Testis (tissue), 5 donors: ENCODE results near the gene PLXND1. TPM values are rescaled to one million over a fixed set of nuclear protein-coding genes. Genes with fewer than 3 reads are reported as not detected.

ENCODE experiments used
- DNase-seq: peaks from one replicate; pipeline ENCODE4 v3.0.0-alpha.2; 2019
- H3K27ac ChIP-seq, 2 donors: fragments of 200-600 bp; sonication (generic); one replicate each; pipeline ENCODE4 v1.5.1; 2019
- H3K27me3 ChIP-seq: fragments of 200-600 bp; sonication (generic); one replicate; pipeline ENCODE4 v1.5.1; 2019
- H3K36me3 ChIP-seq: fragments of 200-600 bp; sonication (generic); one replicate; pipeline ENCODE4 v1.5.1; 2017; ENCODE audit warnings: low read depth; ENCODE audit errors: missing control alignments
- H3K4me1 ChIP-seq: fragments of 200-600 bp; sonication (generic); one replicate; pipeline ENCODE4 v1.5.1; 2019
- H3K4me3 ChIP-seq, 2 donors: fragments of 200-600 bp; sonication (generic); one replicate each; pipeline ENCODE4 v1.5.1; 2017 to 2019
- H3K9me3 ChIP-seq: fragments of 200-600 bp; sonication (generic); one replicate; pipeline ENCODE4 v1.5.1; 2017
- POLR2A ChIP-seq: fragments of 450-650 bp; IDR thresholded peaks from one replicate; pipeline ENCODE4 v1.6.1; 2017; ENCODE audit warnings: antibody characterized with exemption, mild to moderate bottlenecking, moderate library complexity
- WGBS, 2 donors: methylation state at CpG; one replicate each; pipeline ENCODE4 v1.1.5; 2018; 5-methylcytosine and 5-hydroxymethylcytosine counted together
- intact Hi-C: fragments of 100-400 bp; cut with DNase I; formaldehyde crosslinking; loops from one replicate; pipeline ENCODE4 v1.15.1; 2023; ENCODE audit warnings: low total_unique reads
- long read RNA-seq, 2 donors: transcript quantifications; one replicate each; lab custom pipeline, GENCODE V29; 2026
- polyA plus RNA-seq: library from polyadenylated mRNA; stranded (reverse); fragments of 350-450 nt; fragmentation: Illumina TruSeq; extraction: RNeasy Lipid Tissue Mini Kit (QIAGEN cat#74804); gene quantifications from one replicate; pipeline ENCODE4 v1.2.3, GENCODE V29; 2014; ENCODE audit warnings: low read depth, low replicate concordance; ENCODE audit not compliant: insufficient read depth
- total RNA-seq, 2 donors: library from RNA; depleted of rRNA; stranded (reverse); fragments of >200 nt; gene quantifications; one replicate each; pipeline ENCODE4 v1.2.3, GENCODE V29; 2016
- TF ChIP-seq, protein P1 (sequence below), 3 experiments: fragments of 450-650 bp in 2 of 3; fragments of 200-600 bp in 1 of 3; sonication (generic) in 1 of 3; IDR thresholded peaks; one replicate each; pipeline ENCODE4 v1.5.1; 2016 to 2019; ENCODE audit warnings: antibody characterized with exemption in 3 of 3, mild to moderate bottlenecking in 2 of 3, moderate library complexity in 1 of 3

The PLXND1 gene, protein sequence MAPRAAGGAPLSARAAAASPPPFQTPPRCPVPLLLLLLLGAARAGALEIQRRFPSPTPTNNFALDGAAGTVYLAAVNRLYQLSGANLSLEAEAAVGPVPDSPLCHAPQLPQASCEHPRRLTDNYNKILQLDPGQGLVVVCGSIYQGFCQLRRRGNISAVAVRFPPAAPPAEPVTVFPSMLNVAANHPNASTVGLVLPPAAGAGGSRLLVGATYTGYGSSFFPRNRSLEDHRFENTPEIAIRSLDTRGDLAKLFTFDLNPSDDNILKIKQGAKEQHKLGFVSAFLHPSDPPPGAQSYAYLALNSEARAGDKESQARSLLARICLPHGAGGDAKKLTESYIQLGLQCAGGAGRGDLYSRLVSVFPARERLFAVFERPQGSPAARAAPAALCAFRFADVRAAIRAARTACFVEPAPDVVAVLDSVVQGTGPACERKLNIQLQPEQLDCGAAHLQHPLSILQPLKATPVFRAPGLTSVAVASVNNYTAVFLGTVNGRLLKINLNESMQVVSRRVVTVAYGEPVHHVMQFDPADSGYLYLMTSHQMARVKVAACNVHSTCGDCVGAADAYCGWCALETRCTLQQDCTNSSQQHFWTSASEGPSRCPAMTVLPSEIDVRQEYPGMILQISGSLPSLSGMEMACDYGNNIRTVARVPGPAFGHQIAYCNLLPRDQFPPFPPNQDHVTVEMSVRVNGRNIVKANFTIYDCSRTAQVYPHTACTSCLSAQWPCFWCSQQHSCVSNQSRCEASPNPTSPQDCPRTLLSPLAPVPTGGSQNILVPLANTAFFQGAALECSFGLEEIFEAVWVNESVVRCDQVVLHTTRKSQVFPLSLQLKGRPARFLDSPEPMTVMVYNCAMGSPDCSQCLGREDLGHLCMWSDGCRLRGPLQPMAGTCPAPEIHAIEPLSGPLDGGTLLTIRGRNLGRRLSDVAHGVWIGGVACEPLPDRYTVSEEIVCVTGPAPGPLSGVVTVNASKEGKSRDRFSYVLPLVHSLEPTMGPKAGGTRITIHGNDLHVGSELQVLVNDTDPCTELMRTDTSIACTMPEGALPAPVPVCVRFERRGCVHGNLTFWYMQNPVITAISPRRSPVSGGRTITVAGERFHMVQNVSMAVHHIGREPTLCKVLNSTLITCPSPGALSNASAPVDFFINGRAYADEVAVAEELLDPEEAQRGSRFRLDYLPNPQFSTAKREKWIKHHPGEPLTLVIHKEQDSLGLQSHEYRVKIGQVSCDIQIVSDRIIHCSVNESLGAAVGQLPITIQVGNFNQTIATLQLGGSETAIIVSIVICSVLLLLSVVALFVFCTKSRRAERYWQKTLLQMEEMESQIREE (N-terminal part only)
- total RNA-seq = 10 to 100 TPM; 50.2 to 87.8 TPM
- 69.2 TPM for polyA plus RNA-seq
- long read RNA-seq, donor 1, partial matches to known transcripts = 13 of 13 reads
- long read RNA-seq, donor 1, other reads (novel, unspliced or antisense) = 0 of 13 reads
- long read RNA-seq, donor 2, full-length matches to known transcripts = 4 of 17 reads
- long read RNA-seq, donor 2, partial matches to known transcripts = 13 of 17 reads
- long read RNA-seq, donor 2, other reads (novel, unspliced or antisense) = 0 of 17 reads

DNA sequence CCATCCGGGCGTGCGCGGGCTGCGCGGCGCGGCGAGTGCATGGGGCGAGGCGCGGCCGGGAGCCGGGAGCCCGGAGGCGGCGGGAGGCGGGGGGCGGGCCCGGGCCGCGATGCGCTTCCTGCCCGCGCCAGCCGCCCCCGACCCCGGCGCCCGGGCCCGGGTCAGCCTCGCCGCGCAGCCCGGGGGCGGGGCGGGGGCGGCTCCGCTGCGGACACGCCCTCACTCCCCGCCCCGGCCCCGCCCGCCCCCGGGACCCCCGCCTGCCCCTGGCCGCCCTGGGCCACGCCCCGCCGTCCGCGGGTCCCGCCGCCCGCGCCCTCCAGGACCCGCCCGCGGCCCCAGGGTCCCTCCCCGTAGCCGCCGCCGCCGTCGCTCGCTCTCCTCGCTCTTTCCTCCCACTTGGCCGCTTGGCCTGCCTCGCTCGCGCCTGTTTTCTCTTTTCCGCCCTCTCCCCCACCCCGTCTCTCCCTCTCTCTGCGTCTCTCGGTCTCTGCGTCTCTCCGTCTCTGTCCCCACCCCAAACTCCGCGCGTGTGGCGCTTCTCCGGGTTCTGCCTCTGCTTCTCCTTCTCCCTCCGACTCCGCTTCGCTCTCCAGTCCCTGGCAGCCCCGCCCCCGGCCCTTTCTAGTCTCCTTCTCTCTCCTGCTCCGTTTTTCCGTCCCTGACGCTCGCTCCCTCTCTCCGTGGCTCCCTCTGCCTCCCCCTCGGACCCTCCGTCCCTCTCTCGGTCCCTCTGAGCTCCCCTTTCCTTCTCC lies at the start of gene PLXND1:
PLXND1 (minus strand) TSS at position 41 of the 755 bp plus-strand sequence; CDS start at position 4, 37 bp downstream.
- peaks cover 36% of the 10 kb centered on the region for H3K4me1 ChIP-seq
- intact Hi-C loops = loop anchor here (5.0 to 10.0 kb wide), 2 partner anchors 52 to 115 kb away; no protein-coding TSS in a partner anchor
- 1 to 2% methylated on average over 31 to 39 of the region's 96 CpGs for WGBS, 2 donors

DNA sequence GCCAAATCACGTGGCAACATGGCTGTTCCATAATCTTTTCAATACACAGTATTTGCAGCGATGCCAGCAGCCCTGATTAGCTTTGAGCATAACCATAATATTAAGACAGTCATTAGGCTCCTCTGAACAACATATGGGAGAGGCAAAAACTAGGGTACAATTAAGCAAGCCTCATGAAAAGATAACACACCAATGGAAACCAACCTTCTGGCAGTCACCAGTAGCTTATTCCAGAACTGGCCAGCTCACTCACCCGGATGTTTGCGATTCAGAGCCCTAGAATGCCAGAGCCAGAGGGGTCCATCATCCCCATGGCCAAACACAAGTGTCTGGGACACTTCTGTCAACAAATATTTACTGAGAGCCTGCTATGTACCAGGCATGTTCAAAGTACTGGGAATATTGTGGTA lies 48.8 kb upstream of the PLXND1 start:
- Histone ChIP-seq H3K36me3 (no peaks in the 10 kb centered on the region), H3K27me3 (no peaks in the 10 kb centered on the region), H3K27ac (no peak overlapping the region), H3K4me3 (no peak overlapping the region), H3K4me1 (peaks cover 16% of the 10 kb centered on the region), H3K9me3 (no peaks in the 10 kb centered on the region)
- TF ChIP-seq, protein P1, sequence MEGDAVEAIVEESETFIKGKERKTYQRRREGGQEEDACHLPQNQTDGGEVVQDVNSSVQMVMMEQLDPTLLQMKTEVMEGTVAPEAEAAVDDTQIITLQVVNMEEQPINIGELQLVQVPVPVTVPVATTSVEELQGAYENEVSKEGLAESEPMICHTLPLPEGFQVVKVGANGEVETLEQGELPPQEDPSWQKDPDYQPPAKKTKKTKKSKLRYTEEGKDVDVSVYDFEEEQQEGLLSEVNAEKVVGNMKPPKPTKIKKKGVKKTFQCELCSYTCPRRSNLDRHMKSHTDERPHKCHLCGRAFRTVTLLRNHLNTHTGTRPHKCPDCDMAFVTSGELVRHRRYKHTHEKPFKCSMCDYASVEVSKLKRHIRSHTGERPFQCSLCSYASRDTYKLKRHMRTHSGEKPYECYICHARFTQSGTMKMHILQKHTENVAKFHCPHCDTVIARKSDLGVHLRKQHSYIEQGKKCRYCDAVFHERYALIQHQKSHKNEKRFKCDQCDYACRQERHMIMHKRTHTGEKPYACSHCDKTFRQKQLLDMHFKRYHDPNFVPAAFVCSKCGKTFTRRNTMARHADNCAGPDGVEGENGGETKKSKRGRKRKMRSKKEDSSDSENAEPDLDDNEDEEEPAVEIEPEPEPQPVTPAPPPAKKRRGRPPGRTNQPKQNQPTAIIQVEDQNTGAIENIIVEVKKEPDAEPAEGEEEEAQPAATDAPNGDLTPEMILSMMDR (IDR thresholded peaks at IDR 0.05) = no peak
- TF ChIP-seq POLR2A = no peak
- no peak for DNase-seq
- 83 to 89% methylated on average over 4 of the region's 4 CpGs for WGBS, 2 donors
- intact Hi-C loops = loop anchor here (10.0 kb wide), 1 partner anchor 170 kb away; no protein-coding TSS in a partner anchor

More for the DNA sequence above, at the start of gene PLXND1:
- H3K27ac ChIP-seq = peak within 1 kb of the TSS; percentile 91 to 93
- peak within 1 kb of the TSS; percentile 68 to 72 for H3K4me3 ChIP-seq
- no peak for TF ChIP-seq POLR2A
- TF ChIP-seq, protein P1 (IDR thresholded peaks at IDR 0.05) = no peak
- no peaks in the 10 kb centered on the region for H3K36me3 ChIP-seq
- DNase-seq = peak; percentile 74
- no peaks in the 10 kb centered on the region for H3K27me3 ChIP-seq
- no peaks in the 10 kb centered on the region for H3K9me3 ChIP-seq

DNA sequence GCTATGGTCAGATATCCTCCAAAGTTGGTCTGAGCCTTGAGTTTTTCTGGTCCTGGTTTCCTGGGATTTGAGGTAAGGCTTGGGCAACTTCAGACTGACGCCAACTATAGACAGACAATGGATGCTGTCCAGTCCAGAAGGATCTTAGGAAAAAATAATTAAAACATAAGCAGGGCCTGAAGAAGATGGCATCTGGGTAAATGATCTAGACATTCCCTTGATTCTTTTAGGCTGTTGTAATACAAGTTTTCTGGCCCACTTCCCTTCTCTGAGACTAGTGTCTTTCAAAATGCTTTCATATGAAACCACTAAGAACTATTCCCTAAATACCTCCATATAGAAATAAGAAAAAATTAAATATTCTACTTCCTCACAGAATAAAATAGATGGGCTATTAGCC lies 47.7 kb upstream of the PLXND1 start:
- H3K4me1 ChIP-seq = peaks cover 22% of the 10 kb centered on the region
- no peak overlapping the region for H3K27ac ChIP-seq
- no peak for DNase-seq
- H3K27me3 ChIP-seq = no peaks in the 10 kb centered on the region
- H3K36me3 ChIP-seq = no peaks in the 10 kb centered on the region
- intact Hi-C loops = loop anchor here (10.0 kb wide), 1 partner anchor 171 kb away; no protein-coding TSS in a partner anchor
- no peaks in the 10 kb centered on the region for H3K9me3 ChIP-seq
- no peak overlapping the region for H3K4me3 ChIP-seq
- TF ChIP-seq, protein P1 (IDR thresholded peaks at IDR 0.05) = no peak
- no peak for TF ChIP-seq POLR2A
- 96 to 100% methylated on average over 1 of the region's 1 CpG for WGBS, 2 donors
